H9 (cell line): ENCODE measurements around the gene APC. TPM values are rescaled to one million over a fixed set of nuclear protein-coding genes. Genes with fewer than 3 reads are reported as not detected.

Source experiments
- DNase-seq: peaks from one replicate; pipeline ENCODE4 v3.0.0-alpha.2; 2017
- H2AFZ ChIP-seq: one replicate; pipeline ENCODE4 v1.6.1; 2013; ENCODE audit warnings: mild to moderate bottlenecking, low read length, control low read depth, moderate library complexity
- H2AK5ac ChIP-seq: 2 replicates; pipeline ENCODE4 v1.6.1; 2013; ENCODE audit warnings: low read length, control low read depth, mixed read lengths; ENCODE audit not compliant: insufficient read length
- H2BK120ac ChIP-seq: one replicate; pipeline ENCODE4 v1.6.1; 2013; ENCODE audit warnings: low read depth, mild to moderate bottlenecking, low read length, control low read depth, inconsistent platforms; ENCODE audit not compliant: poor library complexity, severe bottlenecking
- H2BK12ac ChIP-seq: 2 replicates; pipeline ENCODE4 v1.6.1; 2013; ENCODE audit warnings: low read length, control low read depth, mixed read lengths, low read depth; ENCODE audit not compliant: insufficient read length
- H2BK15ac ChIP-seq: 2 replicates; pipeline ENCODE4 v1.6.1; 2013; ENCODE audit warnings: low read depth, low read length, control low read depth
- H2BK20ac ChIP-seq: one replicate; pipeline ENCODE4 v1.6.1; 2013; ENCODE audit warnings: low read depth, mild to moderate bottlenecking, low read length, control low read depth, inconsistent platforms; ENCODE audit not compliant: poor library complexity, severe bottlenecking
- H2BK5ac ChIP-seq: 2 replicates; pipeline ENCODE4 v1.6.1; 2013; ENCODE audit warnings: low read length, control low read depth, mixed read lengths; ENCODE audit not compliant: insufficient read length
- H3K14ac ChIP-seq: 2 replicates; pipeline ENCODE4 v1.6.1; 2013; ENCODE audit warnings: low read length, control low read depth; ENCODE audit not compliant: insufficient read depth
- H3K18ac ChIP-seq: 2 replicates; pipeline ENCODE4 v1.6.1; 2013; ENCODE audit warnings: low read depth, mild to moderate bottlenecking, mixed read lengths, low read length, control low read depth; ENCODE audit not compliant: insufficient read length
- H3K23ac ChIP-seq: 2 replicates; pipeline ENCODE4 v1.6.1; 2013; ENCODE audit warnings: low read length, control low read depth, mixed read lengths, low read depth; ENCODE audit not compliant: insufficient read length
- H3K23me2 ChIP-seq: 2 replicates; pipeline ENCODE4 v1.6.1; 2013; ENCODE audit warnings: low read depth, mild to moderate bottlenecking, mixed read lengths, low read length, control low read depth; ENCODE audit not compliant: insufficient read length, poor library complexity, severe bottlenecking
- H3K27ac ChIP-seq: 2 replicates; pipeline ENCODE4 v1.5.1; 2013; ENCODE audit warnings: low read length, control low read depth, mixed read lengths, low read depth; ENCODE audit not compliant: insufficient read length
- H3K27me3 ChIP-seq: 2 replicates; pipeline ENCODE4 v1.6.1; 2013; ENCODE audit warnings: low read length, control low read depth, inconsistent platforms; ENCODE audit not compliant: insufficient read depth
- H3K4ac ChIP-seq: 2 replicates; pipeline ENCODE4 v1.6.1; 2013; ENCODE audit warnings: low read depth, mild to moderate bottlenecking, control low read depth, inconsistent platforms, low read length, moderate library complexity
- H3K4me1 ChIP-seq: 2 replicates; pipeline ENCODE4 v1.6.1; 2013; ENCODE audit warnings: low read length, control low read depth, inconsistent platforms; ENCODE audit not compliant: insufficient read depth
- H3K4me2 ChIP-seq: 2 replicates; pipeline ENCODE4 v1.6.1; 2013; ENCODE audit warnings: low read length, control low read depth, mixed read lengths; ENCODE audit not compliant: insufficient read length, insufficient read depth
- H3K56ac ChIP-seq: 2 replicates; pipeline ENCODE4 v1.6.1; 2013; ENCODE audit warnings: low read depth, mild to moderate bottlenecking, mixed read lengths, low read length, control low read depth; ENCODE audit not compliant: insufficient read length
- H3K79me1 ChIP-seq: 2 replicates; pipeline ENCODE4 v1.6.1; 2013; ENCODE audit warnings: low read depth, mild to moderate bottlenecking, moderate library complexity, low read length, control low read depth, inconsistent platforms; ENCODE audit not compliant: insufficient read depth, poor library complexity, severe bottlenecking
- H3K79me2 ChIP-seq: 2 replicates; pipeline ENCODE4 v1.6.1; 2013; ENCODE audit warnings: low read length, control low read depth, inconsistent platforms; ENCODE audit not compliant: insufficient read depth
- H3K9ac ChIP-seq: 2 replicates; pipeline ENCODE4 v1.6.1; 2013; ENCODE audit warnings: low read length, control low read depth, mixed read lengths; ENCODE audit not compliant: insufficient read length; ENCODE audit errors: extremely low read depth
- H3K9me3 ChIP-seq: one replicate; pipeline ENCODE4 v1.6.1; 2013; ENCODE audit warnings: low read depth, low read length, inconsistent platforms; ENCODE audit not compliant: control insufficient read depth
- H3T11ph ChIP-seq: one replicate; pipeline ENCODE4 v1.6.1; 2013; ENCODE audit warnings: mild to moderate bottlenecking, low read length, control low read depth, inconsistent platforms
- H4K20me1 ChIP-seq: one replicate; pipeline ENCODE4 v1.6.1; 2013; ENCODE audit not compliant: control insufficient read depth, insufficient read length, insufficient read depth
- H4K5ac ChIP-seq: 2 replicates; pipeline ENCODE4 v1.6.1; 2013; ENCODE audit warnings: low read depth, mild to moderate bottlenecking, mixed read lengths, low read length, control low read depth; ENCODE audit not compliant: insufficient read length
- H4K8ac ChIP-seq: replicated peaks from 2 replicates; pipeline ENCODE4 v1.6.1; 2013; ENCODE audit warnings: low read length, control low read depth, mixed read lengths, low read depth; ENCODE audit not compliant: insufficient read length
- H4K91ac ChIP-seq: 2 replicates; pipeline ENCODE4 v1.6.1; 2013; ENCODE audit warnings: low read depth, mild to moderate bottlenecking, moderate library complexity, mixed read lengths, low read length, control low read depth; ENCODE audit not compliant: insufficient read length
- H3K27ac Mint-ChIP-seq, 3 experiments: 2 replicates in 2 of 3; 3 replicates in 1 of 3; pipeline ENCODE4 v1.8.0; 2020 to 2021; ENCODE audit warnings: mixed read lengths in 3 of 3, mild to moderate bottlenecking in 1 of 3, moderate library complexity in 1 of 3
- H3K27me3 Mint-ChIP-seq: 2 replicates; pipeline ENCODE4 v1.8.0; 2021; ENCODE audit warnings: low read depth, mild to moderate bottlenecking, moderate library complexity, mixed read lengths
- H3K36me3 Mint-ChIP-seq, 3 experiments: 2 replicates in 2 of 3; 3 replicates in 1 of 3; pipeline ENCODE4 v1.8.0; 2020 to 2021; ENCODE audit warnings: low read depth in 3 of 3, mixed read lengths in 3 of 3; ENCODE audit not compliant: insufficient read depth in 1 of 3
- H3K4me1 Mint-ChIP-seq, 2 experiments: 2 replicates each; pipeline ENCODE4 v1.8.0; 2020; ENCODE audit warnings: mixed read lengths in 2 of 2
- H3K4me3 Mint-ChIP-seq, 2 experiments: 2 replicates in 1 of 2; 3 replicates in 1 of 2; pipeline ENCODE4 v1.8.0; 2020 to 2021; ENCODE audit warnings: mild to moderate bottlenecking in 2 of 2, mixed read lengths in 2 of 2, moderate library complexity in 1 of 2
- H3K9me3 Mint-ChIP-seq, 2 experiments: 2 replicates in 1 of 2; 3 replicates in 1 of 2; pipeline ENCODE4 v1.8.0; 2020; ENCODE audit warnings: mild to moderate bottlenecking in 2 of 2, mixed read lengths in 2 of 2, moderate library complexity in 1 of 2
- WGBS: extraction: QIAGEN DNeasy Blood & Tissue Kit; methylation state at CpG from one replicate; pipeline ENCODE4 v1.1.7; 2013; ENCODE audit warnings: missing lambda C conversion rate, low lambda C conversion rate, mixed read lengths; ENCODE audit not compliant: insufficient read length; ENCODE audit errors: extremely low coverage; 5-methylcytosine and 5-hydroxymethylcytosine counted together
- total RNA-seq: library from RNA; stranded (reverse); gene quantifications from 2 replicates; pipeline ENCODE4 v1.2.1, GENCODE V29; 2021
- TF ChIP-seq, protein P1 (sequence below): fragments of 200-600 bp; sonication (generic); conservative IDR thresholded peaks from 3 replicates; pipeline ENCODE4 v1.8.0; 2021; ENCODE audit warnings: antibody characterized with exemption, mild to moderate bottlenecking

The APC gene
- total RNA-seq, 1 experiment from 2014 or later, result 29.3 TPM

DNA sequence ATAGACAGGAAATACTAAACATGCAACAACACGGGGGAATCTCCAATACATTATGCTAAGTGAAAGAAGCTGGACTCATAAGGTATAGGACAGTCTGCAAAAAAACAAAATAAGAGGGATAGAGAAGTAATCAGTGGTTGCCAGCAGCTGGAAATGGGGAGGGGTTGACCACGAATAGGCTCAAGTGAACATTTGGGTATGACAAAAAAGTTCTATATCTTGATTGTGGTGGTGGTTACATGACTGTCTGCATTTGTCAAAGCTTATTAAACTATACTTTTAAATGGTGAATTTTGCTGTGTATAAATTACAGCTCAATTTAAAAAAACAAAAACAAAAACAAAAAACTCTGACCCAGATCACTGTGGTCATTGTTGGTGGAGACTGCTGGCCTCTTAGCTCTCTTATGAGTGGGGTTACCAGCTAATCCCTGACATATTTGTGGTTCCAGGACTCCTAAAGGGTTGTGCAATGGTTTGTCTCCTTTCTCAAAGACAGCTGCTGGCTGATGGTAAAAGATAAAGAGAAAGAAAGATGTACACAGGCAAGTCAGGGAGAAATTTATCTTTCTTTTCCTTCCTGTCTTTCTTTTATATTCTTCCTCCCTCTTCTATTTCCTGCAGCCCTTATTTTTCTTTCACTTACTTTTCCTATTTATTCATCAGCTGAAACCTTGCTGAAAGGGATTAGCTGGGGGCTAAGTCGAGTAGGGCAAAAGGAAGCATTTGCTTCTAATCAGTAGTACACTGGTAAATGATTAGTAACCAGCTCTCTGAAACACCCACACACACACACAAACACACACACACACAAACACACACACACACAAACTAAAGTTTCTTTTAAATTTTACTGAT is 42.6 kb upstream of the APC start:
- H3K9me3 ChIP-seq, result no peaks in the 10 kb centered on the region
- H3K4me1 ChIP-seq, result no peaks in the 10 kb centered on the region
- H2BK120ac ChIP-seq, result no peak overlapping the region
- H3K23ac ChIP-seq, result no peak overlapping the region
- Mint-ChIP-seq H3K27ac (no peak overlapping the region), H3K4me1 (peaks cover 2 to 4% of the 10 kb centered on the region in 2 experiments; a peak in 1 of 4 replicates), H3K4me3 (no peak overlapping the region), H3K9me3 (no peaks in the 10 kb centered on the region; a peak in 3 of 5 replicates), H3K27me3 (no peaks in the 10 kb centered on the region), H3K36me3 (peaks cover 0 to 5% (median 2%) of the 10 kb centered on the region in 3 experiments; a peak in 2 of 7 replicates)
- no peak overlapping the region for H4K5ac ChIP-seq
- no peak overlapping the region for H2BK20ac ChIP-seq
- H3K18ac ChIP-seq, result no peak overlapping the region
- H3K9ac ChIP-seq, result no peak overlapping the region
- no peak overlapping the region for H2BK5ac ChIP-seq
- no peak overlapping the region for H3T11ph ChIP-seq
- H3K79me1 ChIP-seq, result no peaks in the 10 kb centered on the region
- H3K79me2 ChIP-seq, result no peaks in the 10 kb centered on the region
- TF ChIP-seq, protein P1, sequence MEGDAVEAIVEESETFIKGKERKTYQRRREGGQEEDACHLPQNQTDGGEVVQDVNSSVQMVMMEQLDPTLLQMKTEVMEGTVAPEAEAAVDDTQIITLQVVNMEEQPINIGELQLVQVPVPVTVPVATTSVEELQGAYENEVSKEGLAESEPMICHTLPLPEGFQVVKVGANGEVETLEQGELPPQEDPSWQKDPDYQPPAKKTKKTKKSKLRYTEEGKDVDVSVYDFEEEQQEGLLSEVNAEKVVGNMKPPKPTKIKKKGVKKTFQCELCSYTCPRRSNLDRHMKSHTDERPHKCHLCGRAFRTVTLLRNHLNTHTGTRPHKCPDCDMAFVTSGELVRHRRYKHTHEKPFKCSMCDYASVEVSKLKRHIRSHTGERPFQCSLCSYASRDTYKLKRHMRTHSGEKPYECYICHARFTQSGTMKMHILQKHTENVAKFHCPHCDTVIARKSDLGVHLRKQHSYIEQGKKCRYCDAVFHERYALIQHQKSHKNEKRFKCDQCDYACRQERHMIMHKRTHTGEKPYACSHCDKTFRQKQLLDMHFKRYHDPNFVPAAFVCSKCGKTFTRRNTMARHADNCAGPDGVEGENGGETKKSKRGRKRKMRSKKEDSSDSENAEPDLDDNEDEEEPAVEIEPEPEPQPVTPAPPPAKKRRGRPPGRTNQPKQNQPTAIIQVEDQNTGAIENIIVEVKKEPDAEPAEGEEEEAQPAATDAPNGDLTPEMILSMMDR, result no peak
- no peak for DNase-seq
- no peak overlapping the region for H3K4ac ChIP-seq
- no peak overlapping the region for H2BK12ac ChIP-seq
- H2BK15ac ChIP-seq, result no peak overlapping the region
- H2AK5ac ChIP-seq, result no peak overlapping the region
- no peak overlapping the region for H4K8ac ChIP-seq
- no peak overlapping the region for H3K27ac ChIP-seq
- no peak overlapping the region for H3K14ac ChIP-seq
- H4K91ac ChIP-seq, result no peak overlapping the region
- H2AFZ ChIP-seq, result no peak overlapping the region
- no peak overlapping the region for H3K4me2 ChIP-seq
- no peak overlapping the region for H3K56ac ChIP-seq
- no peaks in the 10 kb centered on the region for H3K23me2 ChIP-seq
- no peaks in the 10 kb centered on the region for H3K27me3 ChIP-seq
- no CpG with 5 or more reads among the region's 3 CpGs for WGBS
- H4K20me1 ChIP-seq, result no peaks in the 10 kb centered on the region
